SK-N-SH treated with all-trans-retinoic acid at 6 μM for 48 hours (cell line): Measurements from ENCODE around the gene SYNDIG1L.

Source experiments
- ATAC-seq: fragments of 200-7000 bp; cut with Tn5 transposase; 3 replicates; pipeline ENCODE4 v1.9.1; 2020; ENCODE audit warnings: mild to moderate bottlenecking, moderate library complexity
- ARNTL ChIP-seq: fragments of 450-650 bp; formaldehyde crosslinking; IDR thresholded peaks from 2 replicates; pipeline ENCODE4 v1.5.0; 2020; ENCODE audit warnings: low read depth, mild to moderate bottlenecking, moderate library complexity, borderline replicate concordance
- BACH2 ChIP-seq: fragments of 250-450 bp; sonication (Bioruptor Pico); IDR thresholded peaks from 2 replicates; pipeline ENCODE4 v1.9.0; 2021; ENCODE audit warnings: mild to moderate bottlenecking, borderline replicate concordance
- CREB5 ChIP-seq: fragments of 250-450 bp; sonication (Bioruptor Pico); IDR thresholded peaks from 2 replicates; pipeline ENCODE4 v1.5.1; 2020; ENCODE audit warnings: low read depth, mild to moderate bottlenecking, moderate library complexity
- CSDC2 ChIP-seq: fragments of 250-450 bp; sonication (Bioruptor Pico); IDR thresholded peaks from 2 replicates; pipeline ENCODE4 v1.5.0; 2020; ENCODE audit warnings: mild to moderate bottlenecking, moderate library complexity
- CSRNP3 ChIP-seq: fragments of 250-450 bp; sonication (Bioruptor Pico); IDR thresholded peaks from 2 replicates; pipeline ENCODE4 v1.5.1; 2021; ENCODE audit warnings: mild to moderate bottlenecking, moderate library complexity
- ESRRG ChIP-seq: fragments of 250-450 bp; sonication (Bioruptor Pico); IDR thresholded peaks from 2 replicates; pipeline ENCODE4 v1.6.1; 2021; ENCODE audit warnings: mild to moderate bottlenecking
- GLIS3 ChIP-seq: fragments of 250-450 bp; sonication (Bioruptor Pico); IDR thresholded peaks from 2 replicates; pipeline ENCODE4 v1.5.0; 2020; ENCODE audit warnings: mild to moderate bottlenecking, moderate library complexity
- ISL1 ChIP-seq: fragments of 250-450 bp; sonication (Bioruptor Pico); IDR thresholded peaks from 2 replicates; pipeline ENCODE4 v2.1.2; 2022; ENCODE audit warnings: mild to moderate bottlenecking, moderate library complexity
- OSR1 ChIP-seq: fragments of 250-450 bp; sonication (Bioruptor Pico); IDR thresholded peaks from 2 replicates; pipeline ENCODE4 v1.8.0; 2022; ENCODE audit warnings: moderate library complexity, mild to moderate bottlenecking, inconsistent platforms
- PATZ1 ChIP-seq: fragments of 250-450 bp; sonication (Bioruptor Pico); IDR thresholded peaks from 2 replicates; pipeline ENCODE4 v1.8.0; 2020; ENCODE audit warnings: mild to moderate bottlenecking, moderate library complexity, borderline replicate concordance
- POU6F1 ChIP-seq: fragments of 250-450 bp; sonication (Bioruptor Pico); IDR thresholded peaks from 2 replicates; pipeline ENCODE4 v1.8.0; 2021; ENCODE audit warnings: low read depth, mild to moderate bottlenecking, moderate library complexity, borderline replicate concordance
- PPARA ChIP-seq: fragments of 250-450 bp; sonication (Bioruptor Pico); IDR thresholded peaks from 2 replicates; pipeline ENCODE4 v1.5.0; 2020; ENCODE audit warnings: mild to moderate bottlenecking, borderline replicate concordance
- RARB ChIP-seq: fragments of 250-450 bp; sonication (Bioruptor Pico); IDR thresholded peaks from 2 replicates; pipeline ENCODE4 v1.8.0; 2021; ENCODE audit warnings: mild to moderate bottlenecking, moderate library complexity
- SNAI2 ChIP-seq: fragments of 250-450 bp; sonication (Bioruptor Pico); IDR thresholded peaks from 2 replicates; pipeline ENCODE4 v1.5.0; 2020; ENCODE audit warnings: mild to moderate bottlenecking, moderate library complexity
- TCF4 ChIP-seq: fragments of 250-450 bp; sonication (Bioruptor Pico); IDR thresholded peaks from 2 replicates; pipeline ENCODE4 v1.8.0; 2021; ENCODE audit warnings: mild to moderate bottlenecking, moderate library complexity, borderline replicate concordance
- TOX ChIP-seq: fragments of 250-450 bp; sonication (Bioruptor Pico); IDR thresholded peaks from 2 replicates; pipeline ENCODE4 v1.8.0; 2021; ENCODE audit warnings: mild to moderate bottlenecking, moderate library complexity, borderline replicate concordance
- TSHZ2 ChIP-seq: fragments of 250-450 bp; sonication (Bioruptor Pico); IDR thresholded peaks from 2 replicates; pipeline ENCODE4 v1.5.0; 2020; ENCODE audit warnings: mild to moderate bottlenecking, moderate library complexity
- ZC3H10 ChIP-seq: fragments of 250-450 bp; sonication (Bioruptor Pico); IDR thresholded peaks from 2 replicates; pipeline ENCODE4 v1.5.1; 2021; ENCODE audit warnings: mild to moderate bottlenecking, moderate library complexity
- ZFP3 ChIP-seq: fragments of 250-450 bp; sonication (Bioruptor Pico); IDR thresholded peaks from 2 replicates; pipeline ENCODE4 v1.5.0; 2020; ENCODE audit warnings: mild to moderate bottlenecking, moderate library complexity
- ZFP30 ChIP-seq: fragments of 450-650 bp; formaldehyde crosslinking; IDR thresholded peaks from 2 replicates; pipeline ENCODE4 v1.5.0; 2022; ENCODE audit warnings: mild to moderate bottlenecking, moderate library complexity
- ZNF565 ChIP-seq: fragments of 450-650 bp; formaldehyde crosslinking; conservative IDR thresholded peaks from 2 replicates; pipeline ENCODE4 v1.5.0; 2020; ENCODE audit warnings: low read depth, mild to moderate bottlenecking, moderate library complexity
- ZNF70 ChIP-seq: fragments of 450-650 bp; formaldehyde crosslinking; IDR thresholded peaks from 2 replicates; pipeline ENCODE4 v1.5.0; 2020; ENCODE audit warnings: mild to moderate bottlenecking, moderate library complexity
- ZNF8 ChIP-seq: fragments of 450-650 bp; formaldehyde crosslinking; IDR thresholded peaks from 2 replicates; pipeline ENCODE4 v1.5.0; 2020; ENCODE audit warnings: mild to moderate bottlenecking, moderate library complexity

The SYNDIG1L gene

GRCh38 chr14:74426202-74426582 is at the start of gene SYNDIG1L:
SYNDIG1L (minus strand) TSS chr14:74426210; CDS start chr14:74409744, 16,466 bp downstream.
- no peak for ATAC-seq
- TF ChIP-seq BACH2 (CRISPR knock-in tag) (no peak), ZNF8 (CRISPR knock-in tag) (no peak), OSR1 (CRISPR knock-in tag) (no peak), TSHZ2 (CRISPR knock-in tag) (no peak), ZFP30 (CRISPR knock-in tag) (no peak), CSDC2 (CRISPR knock-in tag) (no peak), ZC3H10 (CRISPR knock-in tag) (no peak), ZFP3 (CRISPR knock-in tag) (no peak), PPARA (CRISPR knock-in tag) (no peak), GLIS3 (CRISPR knock-in tag) (no peak), POU6F1 (CRISPR knock-in tag) (no peak), PATZ1 (CRISPR knock-in tag) (no peak), ARNTL (CRISPR knock-in tag) (no peak), TCF4 (CRISPR knock-in tag) (no peak), ZNF565 (CRISPR knock-in tag) (no peak), CREB5 (CRISPR knock-in tag) (no peak), RARB (CRISPR knock-in tag) (no peak)
- TF ChIP-seq, all 23 proteins: peak for 0

GRCh38 chr14:74475678-74476077 is 49.7 kb upstream of the SYNDIG1L start:
- peak; percentile 87 for ATAC-seq
- TF ChIP-seq ZC3H10 (CRISPR knock-in tag) (no peak), ZNF565 (CRISPR knock-in tag) (no peak), OSR1 (CRISPR knock-in tag) (no peak), TSHZ2 (CRISPR knock-in tag) (no peak), ISL1 (CRISPR knock-in tag) (no peak), SNAI2 (CRISPR knock-in tag) (no peak), TOX (no peak), CREB5 (CRISPR knock-in tag) (no peak), ZNF8 (CRISPR knock-in tag) (no peak), CSRNP3 (CRISPR knock-in tag) (no peak), GLIS3 (CRISPR knock-in tag) (no peak), PATZ1 (CRISPR knock-in tag) (no peak), BACH2 (CRISPR knock-in tag) (no peak), ESRRG (CRISPR knock-in tag) (no peak), ZNF70 (CRISPR knock-in tag) (no peak), PPARA (CRISPR knock-in tag) (no peak), RARB (CRISPR knock-in tag) (no peak), CSDC2 (CRISPR knock-in tag) (no peak)
